GM12891 (cell line): ENCODE results near the gene CADM1. TPM values are rescaled to one million over a fixed set of nuclear protein-coding genes. Genes with fewer than 3 reads are reported as not detected.
A peak's percentile ranks its signal among the peaks of the same experiment; 100 is the strongest.

Experiments used
- DNase-seq: peaks from one replicate; pipeline ENCODE4 v3.0.0; 2011; ENCODE audit warnings: low spot score; ENCODE audit not compliant: insufficient read length
- FAIRE-seq: peaks from 2 replicates; lab custom pipeline; 2011; peaks lifted over from hg19 to GRCh38; lab: Jason Lieb, UNC
- PAX5 ChIP-seq: IDR thresholded peaks from 2 replicates; pipeline ENCODE4 v1.6.1; 2011; ENCODE audit warnings: low read length, moderate library complexity, mild to moderate bottlenecking; ENCODE audit not compliant: insufficient read depth, severe bottlenecking
- POLR2A ChIP-seq: IDR thresholded peaks from 2 replicates; pipeline ENCODE4 v1.6.1; 2011; ENCODE audit warnings: low read depth, low read length, control low read depth
- POLR2AphosphoS5 ChIP-seq: IDR thresholded peaks from 2 replicates; pipeline ENCODE4 v1.6.1; 2011; ENCODE audit warnings: low read depth, low read length, control low read depth
- POU2F2 ChIP-seq: IDR thresholded peaks from 2 replicates; pipeline ENCODE4 v1.6.1; 2011; ENCODE audit warnings: low read depth, mild to moderate bottlenecking, control low read depth, low read length, moderate library complexity
- SPI1 ChIP-seq: IDR thresholded peaks from 2 replicates; pipeline ENCODE4 v1.6.1; 2011; ENCODE audit warnings: low read depth, low read length, control low read depth
- TAF1 ChIP-seq: IDR thresholded peaks from 2 replicates; pipeline ENCODE4 v1.6.1; 2011; ENCODE audit warnings: low read depth, low read length, control low read depth
- polyA plus RNA-seq: library from polyadenylated mRNA; unstranded; fragments of >200 nt; gene quantifications from one replicate; pipeline ENCODE4 v1.2.1, GENCODE V29; 2012; ENCODE audit warnings: low read depth, missing spikeins, inconsistent platforms; ENCODE audit not compliant: missing spikeins

CADM1 gene
- polyA plus RNA-seq, result 19.9 TPM

DNA sequence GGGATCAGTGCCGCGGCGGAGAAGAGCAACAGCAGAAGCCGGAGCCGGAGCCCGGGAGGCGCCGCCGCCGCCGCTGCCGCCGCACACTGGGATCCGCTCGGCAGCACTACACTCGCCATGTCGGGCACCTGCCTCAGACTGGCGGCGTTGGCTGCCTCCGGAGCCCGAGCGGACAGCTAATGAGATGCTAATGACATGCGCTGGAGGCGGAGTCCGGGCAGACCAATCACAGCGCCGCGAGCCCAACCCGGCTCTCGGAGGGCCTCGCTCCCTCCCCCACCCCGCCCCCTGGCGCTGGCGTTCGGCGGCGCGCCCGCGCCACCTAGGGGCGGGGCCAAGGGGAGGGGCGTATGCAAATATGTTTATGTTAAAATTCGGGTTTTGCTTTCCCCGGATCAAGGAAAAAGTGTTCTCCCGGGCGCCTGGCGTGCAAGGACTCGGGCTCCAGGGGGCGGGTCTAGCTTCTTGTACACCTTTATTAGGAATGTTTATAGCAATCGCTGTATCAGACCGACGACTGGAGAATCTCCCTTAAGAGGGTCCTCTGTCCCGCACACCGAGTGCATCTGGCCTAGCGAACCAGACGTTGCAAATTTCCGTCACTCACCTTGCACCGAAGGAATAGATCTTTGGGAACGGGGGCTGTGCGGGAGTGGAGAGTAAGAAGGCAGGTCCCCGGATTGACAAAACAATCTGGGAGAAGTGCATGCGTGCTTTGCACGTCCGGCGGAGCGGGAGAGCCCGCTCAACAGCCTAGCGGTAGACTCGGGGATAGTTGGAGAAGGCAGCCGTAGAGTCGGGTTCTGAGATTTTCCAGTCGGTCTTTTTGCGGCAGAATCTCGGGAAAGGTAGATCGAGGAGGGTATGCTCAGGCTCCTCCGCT is at the start of gene CADM1:
TSS of gene CADM1 (minus strand) at position 140 of the 883 bp plus-strand sequence.
- DNase-seq, result peak; percentile 61
- TF ChIP-seq POLR2AphosphoS5 (peak; percentile 83), POLR2A (peak; percentile 70), PAX5 (no peak), TAF1 (peak; percentile 93), POU2F2 (peak; percentile 87; the same call in 1 of the 2 replicates), SPI1 (no peak)
- FAIRE-seq, result peak; percentile 90

DNA sequence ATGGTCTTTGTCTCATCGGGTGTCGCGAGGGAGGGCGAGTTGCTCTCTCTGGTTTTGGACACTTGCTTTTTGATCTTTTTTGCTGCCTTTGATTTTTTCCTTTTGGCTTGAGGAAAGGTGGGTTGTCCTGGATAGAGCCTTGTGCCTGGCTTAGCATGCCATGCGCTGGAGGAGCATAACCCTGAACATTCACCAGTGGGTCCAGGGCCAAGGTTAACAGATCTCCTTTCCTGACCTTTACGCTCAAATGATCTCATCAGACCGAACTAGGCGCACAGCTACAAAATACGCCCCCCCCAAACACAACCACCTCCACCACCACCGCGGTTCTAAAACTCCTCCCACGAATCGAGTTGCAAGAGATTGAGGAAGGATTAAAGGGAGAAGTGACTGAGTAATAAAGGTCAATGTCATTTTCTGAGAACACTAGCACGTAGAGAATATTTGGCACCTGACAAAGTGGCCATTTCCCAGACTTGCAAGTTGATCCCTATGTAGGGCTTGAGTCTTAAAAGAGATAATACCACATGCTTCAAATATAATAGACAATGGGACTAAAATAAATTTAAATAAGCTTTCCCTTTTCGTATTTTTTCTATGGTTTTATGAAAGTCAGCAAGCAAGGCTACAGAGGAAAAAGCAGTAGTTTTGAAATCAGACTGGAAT is 48.7 kb upstream of the CADM1 start:
- FAIRE-seq (no peak), DNase-seq (no peak)
- no peak for TF ChIP-seq POLR2AphosphoS5
- TF ChIP-seq SPI1, result no peak
- no peak for TF ChIP-seq PAX5
- TF ChIP-seq POU2F2, result no peak
- TF ChIP-seq TAF1, result no peak
- no peak for TF ChIP-seq POLR2A

DNA sequence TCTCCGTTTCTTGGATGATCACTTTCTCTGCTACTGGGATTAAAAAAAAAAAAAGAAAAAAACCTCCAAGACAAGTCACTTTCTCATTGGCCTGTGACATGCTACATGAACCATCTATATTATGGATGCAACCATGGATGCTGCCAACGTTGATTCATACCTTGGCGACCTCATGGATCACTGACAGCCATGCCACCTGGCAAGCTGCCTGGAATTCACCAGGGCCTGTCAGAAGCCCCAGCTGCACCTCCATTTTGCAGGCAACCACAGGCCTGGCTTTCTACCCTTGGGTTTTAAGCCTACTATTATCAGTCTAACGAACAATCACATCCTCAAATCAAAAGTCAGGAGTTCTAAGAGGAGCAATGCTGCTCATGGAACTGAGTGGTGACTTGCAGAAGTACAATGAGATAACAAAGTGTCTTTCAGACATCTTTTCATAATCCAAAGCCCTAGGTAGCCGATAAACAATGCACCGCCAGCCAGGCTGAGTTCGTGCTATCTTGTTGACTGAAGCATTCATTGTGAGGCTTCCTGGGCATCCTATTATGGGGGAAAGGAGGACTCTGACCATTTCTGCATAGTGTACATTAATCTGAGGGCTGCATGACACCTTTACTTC is 48.0 kb upstream of the CADM1 start:
- no peak for TF ChIP-seq PAX5
- TF ChIP-seq POLR2AphosphoS5, result no peak
- TF ChIP-seq POU2F2, result no peak
- no peak for TF ChIP-seq TAF1
- TF ChIP-seq SPI1, result no peak
- no peak for TF ChIP-seq POLR2A
- DNase-seq (no peak), FAIRE-seq (no peak)

DNA sequence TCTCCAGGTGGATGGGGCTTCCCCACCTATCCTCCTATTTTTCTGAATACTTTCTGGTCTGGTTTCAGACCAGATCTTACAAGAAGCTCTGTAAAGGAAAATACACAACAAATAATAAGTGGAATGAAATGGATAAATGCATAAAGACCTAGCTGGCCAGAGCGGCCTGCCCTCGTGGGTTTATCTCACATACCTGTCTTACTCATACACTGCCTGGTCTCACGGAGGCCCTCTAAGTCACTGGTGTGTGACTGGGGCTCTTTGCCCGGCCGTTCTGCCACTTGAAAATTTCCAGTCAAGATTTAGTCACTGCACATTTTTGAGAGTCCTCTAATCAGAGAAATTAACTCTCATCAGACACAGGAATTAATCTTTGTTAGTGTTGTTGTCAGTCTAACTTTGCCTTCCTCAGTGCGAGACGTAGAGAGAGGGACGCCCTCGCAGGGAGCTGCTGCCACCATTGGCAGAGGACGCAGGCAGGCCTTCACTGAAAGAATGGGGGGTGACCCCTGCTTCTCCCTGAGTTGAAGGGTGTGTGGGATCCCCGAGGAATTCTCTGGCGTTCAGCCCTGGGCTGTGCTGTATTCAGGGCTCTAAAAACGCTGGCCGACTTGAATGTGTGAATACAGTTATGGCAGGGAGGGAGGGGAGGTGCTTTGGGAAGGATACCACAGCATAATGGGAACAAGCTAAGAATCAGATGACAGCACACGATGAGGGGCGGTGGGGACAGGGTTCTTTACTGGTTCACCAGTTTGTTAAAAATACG is 46.3 kb upstream of the CADM1 start:
- DNase-seq, result no peak
- TF ChIP-seq TAF1 (no peak), POU2F2 (no peak), POLR2AphosphoS5 (no peak), POLR2A (no peak), PAX5 (no peak), SPI1 (no peak)
- FAIRE-seq, result no peak

DNA sequence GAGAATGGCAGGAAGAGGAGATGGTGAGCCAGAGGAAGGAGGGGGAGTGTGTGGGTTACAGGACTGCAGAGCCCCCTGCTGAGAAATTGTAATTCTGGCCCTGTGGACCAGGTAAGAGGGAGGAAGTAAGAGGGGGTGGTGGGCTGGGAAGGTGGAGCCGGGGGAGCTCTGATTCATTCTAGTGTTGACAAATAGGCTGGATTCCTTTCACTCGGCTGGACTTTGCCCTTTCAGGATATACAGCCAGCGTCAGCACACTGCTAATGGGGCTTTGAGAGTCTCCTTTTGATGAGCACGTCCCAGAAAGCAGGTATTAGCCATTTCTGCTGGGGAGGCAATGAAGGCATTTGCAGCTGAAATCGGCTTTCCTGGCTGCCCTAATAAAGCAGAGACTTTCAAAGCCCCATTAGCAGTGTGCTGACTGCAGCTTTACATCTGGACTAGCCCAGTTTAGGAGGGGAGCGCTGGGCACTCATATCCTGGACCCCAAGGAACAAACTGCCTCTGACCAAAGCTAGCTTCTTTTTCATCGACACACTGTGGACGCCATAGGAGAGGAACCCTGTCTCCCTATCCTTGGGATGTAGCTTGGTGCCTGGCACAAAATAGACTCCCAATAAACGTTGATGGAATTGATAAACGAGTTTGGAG is 44.8 kb upstream of the CADM1 start:
- no peak for TF ChIP-seq POU2F2
- DNase-seq (no peak), FAIRE-seq (no peak)

DNA sequence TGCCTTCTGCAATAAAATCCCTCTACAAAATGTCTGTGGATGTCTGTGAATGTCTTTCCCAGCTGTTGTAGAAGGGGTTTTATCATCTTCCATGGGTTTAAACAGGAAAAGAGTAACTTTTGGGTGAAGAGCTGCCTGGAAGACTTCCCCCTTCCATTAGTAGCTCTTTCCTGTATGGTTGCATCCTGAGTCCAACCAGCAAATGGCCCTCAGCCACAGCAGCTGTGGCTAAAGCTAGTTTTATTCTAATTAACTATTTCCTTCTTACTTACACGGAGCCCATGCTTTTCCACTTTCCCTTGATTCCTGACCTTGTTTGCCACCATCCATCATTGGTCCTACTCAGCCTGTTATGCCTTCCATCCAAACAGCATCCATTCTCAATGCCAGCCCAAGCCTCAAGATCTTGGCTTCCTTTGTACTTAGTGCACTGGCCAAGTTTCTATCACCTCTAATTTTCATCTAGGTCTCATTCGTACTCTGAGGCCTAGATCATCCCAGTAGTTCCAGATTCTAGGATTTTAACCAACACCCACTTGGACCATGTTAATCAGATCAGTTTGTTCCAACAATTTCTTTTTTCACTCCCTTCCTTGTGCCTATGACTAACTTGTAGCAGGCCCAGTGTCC is 41.5 kb upstream of the CADM1 start:
- TF ChIP-seq POLR2AphosphoS5, result no peak
- no peak for TF ChIP-seq SPI1
- no peak for TF ChIP-seq POU2F2
- no peak for TF ChIP-seq TAF1
- TF ChIP-seq PAX5, result no peak
- TF ChIP-seq POLR2A, result no peak
- FAIRE-seq (no peak), DNase-seq (no peak)

DNA sequence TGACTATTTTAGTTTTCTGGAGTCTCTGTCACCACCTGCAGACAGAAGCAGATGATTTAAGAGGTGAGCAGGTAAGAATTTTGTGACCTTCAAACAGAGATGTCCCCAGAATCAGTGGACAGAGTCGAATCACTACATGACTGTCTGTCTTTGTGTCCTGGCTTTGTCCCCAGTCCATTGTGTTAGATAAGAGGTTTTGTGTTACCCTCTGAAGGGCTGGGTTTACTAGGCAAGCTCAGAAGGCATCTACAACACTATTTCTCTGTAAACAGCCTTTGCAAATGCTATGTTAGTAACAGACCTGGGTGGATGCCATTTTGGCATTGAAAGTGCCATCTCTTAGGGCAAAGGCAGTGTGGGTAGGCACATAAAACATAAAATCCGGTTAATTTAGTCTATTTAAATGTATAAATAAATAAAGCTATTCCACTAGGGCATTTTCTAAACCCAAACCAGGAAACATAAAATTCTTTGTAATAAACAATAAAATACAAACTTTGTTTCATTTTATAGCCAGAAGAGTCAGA is 40.3 kb upstream of the CADM1 start:
- DNase-seq (no peak), FAIRE-seq (no peak)
- TF ChIP-seq TAF1, result no peak
- no peak for TF ChIP-seq POLR2A
- TF ChIP-seq SPI1, result no peak
- TF ChIP-seq POU2F2, result no peak
- TF ChIP-seq POLR2AphosphoS5, result no peak
- TF ChIP-seq PAX5, result no peak

DNA sequence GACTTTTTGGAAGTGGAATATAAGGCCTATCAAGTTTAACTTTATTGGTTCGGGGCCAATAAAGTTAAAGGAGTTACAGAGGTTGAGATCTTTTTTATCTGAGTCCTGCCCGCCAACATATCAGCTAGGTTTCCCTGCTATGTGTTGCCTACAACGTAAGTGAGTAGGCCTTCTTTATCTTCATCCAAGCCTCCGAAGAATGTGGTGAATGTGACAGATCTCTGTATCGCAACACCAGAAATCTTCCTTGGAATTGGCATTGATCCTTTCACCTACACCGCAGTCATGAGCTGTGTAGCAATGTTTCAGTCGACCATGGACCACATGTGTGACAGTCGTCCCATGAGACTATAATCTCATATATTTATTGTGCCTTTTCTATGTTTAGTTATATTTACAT is 37.3 kb upstream of the CADM1 start:
- DNase-seq (no peak), FAIRE-seq (no peak)
- TF ChIP-seq POLR2AphosphoS5 (no peak), SPI1 (no peak), POLR2A (no peak)
